Measurements from ENCODE around the gene TRIM62.

GRCh38 chr1:33147275-33147996, 34.4 kb downstream of the TRIM62 start:
- TF ChIP-seq CTCF (IDR thresholded peaks at IDR 0.05; ENCODE audit: borderline replicate concordance, extremely low read depth, low read length, poor library complexity, severe bottlenecking) (no peak), EZH2 (IDR thresholded peaks at IDR 0.05; ENCODE audit: borderline replicate concordance, low read depth, low read length, severe bottlenecking) (no peak)

Measured in DND-41 (cell line).